ENCODE measurements around the gene RLBP1. TPM values are rescaled to one million over a fixed set of nuclear protein-coding genes. Genes with fewer than 3 reads are reported as not detected.

The RLBP1 gene
- total and polyA plus RNA-seq, 10 of the 15 experiments (the other 5 are each of a cell fraction or from before 2014, with no cell fraction given) = 0.06 TPM; not detected in 9

- TF ChIP-seq CREM (IDR thresholded peaks at IDR 0.05; ENCODE audit: low read depth) (no peak), MEF2B (IDR thresholded peaks at IDR 0.05; ENCODE audit: partially characterized antibody, poor library complexity, severe bottlenecking) (peak; percentile 26), PKNOX1 (IDR thresholded peaks at IDR 0.05) (no peak), ZSCAN29 (IDR thresholded peaks at IDR 0.05) (no peak)
Measured at GRCh38 chr15:89179966-89180875, 41.2 kb downstream of the RLBP1 start (continued).

- CTCF ChIA-PET = interaction anchor here (0.6 to 11.1 kb wide), 43 partner anchors 10 to 554 kb away, joined by 3 to 339 read pairs (median 4); partner anchors contain the start of genes ABHD2 and HAPLN3
- RAD21 ChIA-PET (ENCODE audit: unreplicated experiment) = interaction anchor here (0.6 to 1.9 kb wide), 17 partner anchors 11 to 273 kb away, joined by 3 to 33 read pairs (median 4); partner anchors contain the start of gene ABHD2
- Histone ChIP-seq H4K20me1 (ENCODE audit: control insufficient read depth, insufficient read depth) (no peaks in the 10 kb centered on the region), H3K4me2 (ENCODE audit: control insufficient read depth, insufficient read depth) (no peak overlapping the region), H3K9me3 (replicated peaks; ENCODE audit: control insufficient read depth, insufficient read depth, low read length) (no peaks in the 10 kb centered on the region), H3K27me3 (replicated peaks in 1 of 2; ENCODE audit: control insufficient read depth in 2 of 2, insufficient read depth in 2 of 2, low read length in 1 of 2) (no peaks in the 10 kb centered on the region), H2AFZ (ENCODE audit: control insufficient read depth, low read depth, low read length) (no peak overlapping the region), H3K79me2 (ENCODE audit: control insufficient read depth, insufficient read depth, low read length) (no peaks in the 10 kb centered on the region), H3K4me3 (no peak overlapping the region), H3K4me1 (ENCODE audit: control insufficient read depth, insufficient read depth, low read length) (peaks cover 7% of the 10 kb centered on the region; the same call in 1 of the 2 replicates), H3K36me3 (ENCODE audit: control insufficient read depth in 2 of 2, insufficient read depth in 2 of 2, low read length in 1 of 2) (peaks cover 5 to 13% of the 10 kb centered on the region in 2 experiments), H3K27ac (ENCODE audit: control insufficient read depth, insufficient read depth) (no peak overlapping the region), H3K9ac (ENCODE audit: control insufficient read depth, insufficient read depth, low read length) (no peak overlapping the region)
- FAIRE-seq (no peak), ATAC-seq (no peak), DNase-seq (ENCODE audit: low read depth, low spot score) (no peak)
- WGBS (ENCODE audit: insufficient coverage, insufficient replicate concordance, low lambda C conversion rate, missing lambda C conversion rate) = 85% methylated on average over 11 of the region's 11 CpGs
- no TSS peak for BruUV-seq (replicated peaks)
- TF ChIP-seq SIN3A (IDR thresholded peaks at IDR 0.05; ENCODE audit: low read depth, low read length) = no peak
- no peak for TF ChIP-seq RFX5 (IDR thresholded peaks at IDR 0.05; ENCODE audit: low read depth, low read length)
- no peak for TF ChIP-seq IKZF1 (conservative IDR thresholded peaks at IDR 0.05)
- TF ChIP-seq NBN (IDR thresholded peaks at IDR 0.05) = no peak
- no peak for TF ChIP-seq ATF3 (IDR thresholded peaks at IDR 0.05; ENCODE audit: borderline replicate concordance, extremely low read depth, low read depth, low read length)
- no peak for TF ChIP-seq SMC3 (IDR thresholded peaks at IDR 0.05; ENCODE audit: borderline replicate concordance, low read length)
- no peak for TF ChIP-seq PAX8 (IDR thresholded peaks at IDR 0.05)
- no peak for TF ChIP-seq SPI1 (IDR thresholded peaks at IDR 0.05; ENCODE audit: borderline replicate concordance, insufficient read depth, low read depth, low read length)
- no peak for TF ChIP-seq NRF1 (conservative IDR thresholded peaks at IDR 0.05; ENCODE audit: low read depth, low read length)
- intact Hi-C loops (cut with micrococcal nuclease; ENCODE audit: unreplicated experiment) = no loop called here
- POLR2A ChIA-PET = interaction anchor here (1.9 kb wide), 1 partner anchor 11 kb away, joined by 5 read pairs; no protein-coding TSS in a partner anchor
- in situ Hi-C loops (cut with MboI) = loop anchor here (5.0 kb wide), 2 partner anchors 121 to 276 kb away; no protein-coding TSS in a partner anchor
- SMC1A ChIA-PET (ENCODE audit: uncharacterized antibody, unreplicated experiment) = interaction anchor here (0.6 to 3.9 kb wide), 24 partner anchors 11 to 274 kb away, joined by 3 to 61 read pairs (median 4); partner anchors contain the start of genes ABHD2 and FANCI
Measured at GRCh38 chr15:89178307-89178977, 42.9 kb downstream of the RLBP1 start.
